Measurements from ENCODE around the gene MAP3K8.

Gene MAP3K8

GRCh38 chr10:30433730-30434272 lies at the start of gene MAP3K8:
MAP3K8 (plus strand) TSS chr10:30434184; CDS start chr10:30438939, 4,755 bp downstream.
- DNase-seq (ENCODE audit: low spot score), result peak; percentile 89

GRCh38 chr10:30384701-30385201 lies 49.2 kb upstream of the MAP3K8 start:
- DNase-seq (ENCODE audit: low spot score), result no peak

GRCh38 chr10:30386801-30387588 lies 47.0 kb upstream of the MAP3K8 start:
- no peak for DNase-seq (ENCODE audit: low spot score)

GRCh38 chr10:30387646-30388243 lies 46.2 kb upstream of the MAP3K8 start:
- DNase-seq (ENCODE audit: low spot score), result no peak

- no peak for DNase-seq (ENCODE audit: low spot score)
Observed at GRCh38 chr10:30389543-30389942, 44.4 kb upstream of the MAP3K8 start.

GRCh38 chr10:30390207-30390606 lies 43.8 kb upstream of the MAP3K8 start:
- DNase-seq (ENCODE audit: low spot score), result no peak

- no peak for DNase-seq (ENCODE audit: low spot score)
Observed at GRCh38 chr10:30391266-30391665, 42.7 kb upstream of the MAP3K8 start.

GRCh38 chr10:30392564-30392990 lies 41.4 kb upstream of the MAP3K8 start:
- peak; percentile 38 for DNase-seq (ENCODE audit: low spot score)

GRCh38 chr10:30396293-30396692 lies 37.7 kb upstream of the MAP3K8 start:
- no peak for DNase-seq (ENCODE audit: low spot score)

GRCh38 chr10:30396698-30397097 lies 37.3 kb upstream of the MAP3K8 start:
- no peak for DNase-seq (ENCODE audit: low spot score)

- DNase-seq (ENCODE audit: low spot score), result no peak
Observed at GRCh38 chr10:30398193-30398592, 35.8 kb upstream of the MAP3K8 start.

GRCh38 chr10:30398788-30399187 lies 35.2 kb upstream of the MAP3K8 start:
- DNase-seq (ENCODE audit: low spot score), result no peak

GRCh38 chr10:30403494-30403893 lies 30.5 kb upstream of the MAP3K8 start:
- no peak for DNase-seq (ENCODE audit: low spot score)

GRCh38 chr10:30404540-30404939 lies 29.4 kb upstream of the MAP3K8 start:
- DNase-seq (ENCODE audit: low spot score), result no peak

GRCh38 chr10:30411263-30411662 lies 22.7 kb upstream of the MAP3K8 start:
- DNase-seq (ENCODE audit: low spot score), result no peak

- no peak for DNase-seq (ENCODE audit: low spot score)
Observed at GRCh38 chr10:30412901-30413300, 21.1 kb upstream of the MAP3K8 start.

GRCh38 chr10:30413996-30414576 lies 19.9 kb upstream of the MAP3K8 start:
- DNase-seq (ENCODE audit: low spot score), result peak; percentile 57

- DNase-seq (ENCODE audit: low spot score), result no peak
Observed at GRCh38 chr10:30415593-30415992, 18.4 kb upstream of the MAP3K8 start.

GRCh38 chr10:30417301-30417700 lies 16.7 kb upstream of the MAP3K8 start:
- no peak for DNase-seq (ENCODE audit: low spot score)

- DNase-seq (ENCODE audit: low spot score), result no peak
Observed at GRCh38 chr10:30420266-30420665, 13.7 kb upstream of the MAP3K8 start.

GRCh38 chr10:30420766-30421165 lies 13.2 kb upstream of the MAP3K8 start:
- DNase-seq (ENCODE audit: low spot score), result no peak

- DNase-seq (ENCODE audit: low spot score), result no peak
Observed at GRCh38 chr10:30422151-30422695, 11.8 kb upstream of the MAP3K8 start.

All from kidney capillary endothelial cell (primary cell).